ENCODE measurements around the gene LRTM2. TPM values are rescaled to one million over a fixed set of nuclear protein-coding genes. Genes with fewer than 3 reads are reported as not detected.

The LRTM2 gene
- total RNA-seq, 1 donor from 2014 or later, result not detected

DNA sequence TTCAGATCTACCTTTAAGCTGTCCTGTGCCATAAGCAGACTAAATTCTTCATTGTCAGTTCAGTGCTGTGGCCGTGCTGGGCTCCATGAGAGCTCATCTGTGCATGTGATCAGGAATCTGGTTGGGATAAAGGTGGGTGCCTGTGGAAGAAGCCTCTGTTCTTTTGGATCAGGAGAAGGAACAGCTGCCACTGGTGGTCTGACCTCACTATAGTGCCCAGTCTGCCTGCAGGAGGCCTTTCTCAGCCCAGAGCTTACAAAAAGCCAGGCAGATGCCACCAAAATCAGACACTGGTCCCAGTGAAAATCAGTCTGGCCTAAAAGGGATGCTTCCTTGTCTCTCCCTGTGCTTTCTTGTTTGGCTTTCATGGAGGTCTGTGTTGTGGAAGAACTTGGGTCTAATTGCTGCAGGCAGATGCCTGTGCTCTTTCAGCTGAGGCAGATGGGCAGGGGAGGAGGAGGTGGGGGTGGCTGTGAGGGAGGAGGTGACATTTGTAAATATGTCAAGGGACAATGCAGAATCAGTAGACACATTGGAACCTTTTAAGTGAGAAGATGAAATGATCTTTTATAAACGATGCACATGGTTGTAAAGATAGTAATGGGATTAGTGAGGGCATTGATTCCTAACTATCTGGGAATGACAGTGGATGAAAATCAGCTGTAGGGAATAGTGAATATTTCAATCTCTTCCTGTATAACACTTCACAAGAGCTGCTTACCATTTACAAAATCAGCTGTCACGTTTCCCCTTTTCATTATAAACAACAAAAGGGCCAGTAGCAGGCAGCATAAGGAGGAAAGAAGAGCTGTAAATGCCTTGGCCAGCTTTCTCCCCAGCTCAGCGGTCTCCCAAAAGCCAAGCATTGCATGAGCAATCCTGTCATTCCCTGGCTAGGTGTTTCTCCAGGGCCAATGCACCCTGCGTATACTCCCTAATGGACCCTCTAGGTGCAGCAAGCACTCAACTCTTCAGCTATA is 53.5 kb downstream of the LRTM2 start:
- intact Hi-C loops (cut with micrococcal nuclease), result no loop called here
- DNase-seq (no peak), ATAC-seq (no peak)

DNA sequence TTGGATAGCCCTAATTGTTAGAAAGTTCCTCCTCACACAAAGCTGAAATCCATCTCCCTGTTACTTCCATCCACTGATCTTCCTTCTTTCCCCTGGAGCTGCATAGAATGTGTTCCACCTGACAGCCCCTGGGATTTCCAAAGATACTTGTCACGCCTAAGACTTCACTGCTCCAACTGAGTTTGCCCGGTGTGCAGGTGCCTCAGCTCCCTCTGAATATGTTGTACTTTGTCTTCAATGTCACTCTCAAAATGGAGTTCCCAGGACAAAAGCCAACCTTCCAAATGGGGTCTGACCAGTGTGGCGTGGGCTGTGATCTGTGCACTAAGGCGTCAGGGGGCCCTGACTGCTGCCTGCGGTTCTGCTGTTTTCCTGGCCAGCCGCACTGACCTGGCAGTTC is 55.2 kb downstream of the LRTM2 start:
- intact Hi-C loops (cut with micrococcal nuclease), result no loop called here
- ATAC-seq, result no peak
- DNase-seq, result no peak

DNA sequence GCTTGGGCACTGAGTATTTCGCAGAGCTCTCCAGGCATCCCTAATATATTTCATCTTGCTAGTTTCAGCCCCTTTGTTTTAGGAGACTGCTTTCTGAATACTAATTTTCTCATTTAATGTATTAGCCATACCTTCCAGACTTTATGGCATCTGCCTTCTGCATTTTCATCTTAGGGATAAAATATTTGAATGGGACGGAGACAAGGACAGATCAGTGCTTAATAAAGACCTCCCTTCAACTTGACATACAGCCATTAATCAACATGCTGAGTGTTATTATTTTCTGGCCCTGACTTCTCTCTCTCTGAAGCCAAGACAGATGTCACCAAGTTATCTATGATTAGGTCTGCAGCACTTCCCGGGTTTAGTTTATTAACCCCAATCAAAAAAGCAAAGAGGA is 55.7 kb downstream of the LRTM2 start:
- no peak for ATAC-seq
- no peak for DNase-seq
- intact Hi-C loops (cut with micrococcal nuclease), result no loop called here

DNA sequence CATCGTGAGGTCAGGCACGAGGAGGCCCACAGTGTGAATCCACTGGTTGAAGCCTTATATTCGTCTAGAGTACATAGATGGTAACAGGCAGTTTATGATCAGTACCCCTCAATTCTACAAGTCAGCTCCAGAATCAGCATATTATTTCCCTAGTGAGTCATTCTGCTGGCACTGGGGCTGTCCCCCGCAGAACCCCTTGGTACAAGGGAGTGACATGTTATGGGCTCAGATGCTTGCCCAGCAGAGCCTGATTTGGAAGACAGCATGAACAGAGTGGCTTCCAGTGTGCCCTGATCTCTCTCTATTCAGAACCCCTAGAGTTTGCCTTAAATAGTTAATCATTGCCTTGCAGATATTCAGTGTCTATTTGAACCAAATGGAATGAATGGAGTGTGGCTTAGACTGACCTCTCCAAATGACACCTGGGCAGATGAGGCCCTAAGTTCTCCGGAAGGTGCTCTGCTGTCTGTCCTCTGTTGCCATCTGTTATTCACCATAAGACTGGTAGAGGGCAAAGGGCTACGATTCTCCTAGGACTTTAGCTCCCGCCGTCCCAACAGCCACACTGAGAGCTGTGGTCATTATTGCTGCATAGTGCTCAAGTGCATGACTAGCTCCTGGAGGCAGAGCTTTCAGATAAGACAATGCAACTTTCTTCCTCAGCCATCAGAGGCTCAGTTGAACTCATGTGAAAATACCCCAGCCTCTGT is 57.0 kb downstream of the LRTM2 start:
- ATAC-seq (no peak), DNase-seq (no peak)
- intact Hi-C loops (cut with micrococcal nuclease), result no loop called here

DNA sequence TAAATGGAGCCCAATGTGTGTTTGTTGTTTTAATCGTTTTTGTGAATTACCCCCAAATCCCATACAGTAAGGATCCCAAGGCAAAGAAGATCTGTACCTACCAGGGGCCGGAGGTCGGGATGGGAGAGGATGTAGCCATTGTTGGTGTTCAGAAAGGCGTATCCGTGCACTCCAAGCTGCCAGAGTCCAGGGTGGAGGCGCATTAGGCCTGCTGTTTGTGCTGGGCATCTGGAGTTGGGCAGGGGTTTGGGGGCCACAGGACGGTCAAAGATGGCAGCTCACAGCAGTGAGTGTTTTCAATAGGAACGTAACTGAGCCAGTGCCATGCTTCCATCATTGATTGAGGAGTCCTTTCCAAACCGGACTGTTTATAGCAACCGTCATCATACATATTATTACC is 57.8 kb downstream of the LRTM2 start:
- no peak for DNase-seq
- no peak for ATAC-seq
- intact Hi-C loops (cut with micrococcal nuclease), result no loop called here

DNA sequence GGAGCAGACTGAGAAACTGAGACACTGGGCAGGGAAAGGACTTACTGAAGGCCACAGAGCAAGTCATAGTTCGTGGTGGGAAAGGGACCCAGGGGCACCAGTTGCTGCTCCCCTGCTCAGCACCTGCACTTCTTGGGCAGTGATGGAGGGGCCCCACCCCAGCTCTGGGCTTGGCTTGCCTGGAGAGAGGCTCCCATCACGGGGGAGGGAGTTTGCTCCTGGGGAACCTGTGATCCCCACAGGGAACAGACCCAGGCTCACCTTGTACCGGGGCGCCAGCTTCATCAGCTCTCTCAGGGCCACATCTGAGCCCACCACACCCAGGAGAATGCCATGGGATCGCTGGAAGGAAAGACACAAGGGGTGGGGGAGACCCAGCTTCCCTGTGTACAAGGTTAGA is 58.3 kb downstream of the LRTM2 start:
- intact Hi-C loops (cut with micrococcal nuclease), result no loop called here
- no peak for ATAC-seq

DNA sequence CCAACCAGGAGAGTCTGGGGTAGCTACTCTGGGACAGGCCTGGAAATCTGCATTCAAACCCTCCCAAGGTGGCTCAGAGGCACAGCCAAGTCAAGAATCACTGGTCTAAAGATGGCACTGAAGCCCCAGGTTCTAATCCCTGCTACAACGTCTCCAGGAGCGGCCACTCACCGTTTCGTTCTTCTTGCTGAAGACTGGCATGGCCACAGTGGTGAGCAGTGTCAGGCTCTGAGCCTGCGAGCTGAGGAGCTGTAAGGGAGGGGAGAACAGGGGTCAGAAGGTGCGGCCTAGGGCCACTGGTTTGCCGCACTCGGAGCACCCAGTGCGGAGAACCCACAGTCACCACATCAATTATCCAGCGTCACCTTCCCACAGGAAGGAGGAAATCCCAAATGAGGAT is 59.3 kb downstream of the LRTM2 start:
- ATAC-seq, result no peak
- DNase-seq, result no peak
- intact Hi-C loops (cut with micrococcal nuclease), result no loop called here

More for the DNA sequence above, 58.3 kb downstream of the LRTM2 start:
- DNase-seq, result no peak

DNA sequence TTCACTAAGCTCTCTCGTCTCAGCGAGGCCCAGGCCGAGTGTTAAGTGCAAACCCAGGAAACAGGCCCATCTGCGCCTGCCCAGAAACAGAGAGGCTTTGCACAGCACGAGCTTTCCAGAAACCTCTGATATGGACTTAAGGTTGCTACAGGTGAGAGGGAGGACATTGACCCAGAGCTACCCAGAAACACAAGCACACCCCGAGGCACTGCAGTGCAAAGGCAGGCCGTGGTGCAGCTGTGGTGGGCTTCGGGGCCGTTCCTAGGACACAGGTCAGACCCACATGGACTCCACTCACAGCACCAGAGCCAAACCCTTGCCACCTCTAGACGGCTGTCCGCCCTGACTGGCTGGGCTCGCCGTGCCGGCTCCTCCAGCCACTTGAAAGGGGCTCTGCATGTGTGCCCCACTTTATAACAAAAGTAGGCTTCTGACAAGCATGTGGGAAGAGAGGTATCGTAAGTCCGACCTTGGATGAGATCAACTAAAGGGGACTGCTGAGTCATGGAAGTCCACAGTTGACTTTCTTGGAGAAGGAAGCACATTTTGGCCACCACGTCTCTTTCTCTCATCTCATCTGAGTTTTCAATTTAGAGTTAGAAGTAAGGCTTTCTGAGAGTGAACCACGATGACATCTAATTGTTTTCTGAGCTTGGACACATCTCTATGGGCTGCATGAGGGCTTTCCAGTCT is 59.9 kb downstream of the LRTM2 start:
- DNase-seq, result no peak
- no peak for ATAC-seq
- intact Hi-C loops (cut with micrococcal nuclease), result no loop called here

DNA sequence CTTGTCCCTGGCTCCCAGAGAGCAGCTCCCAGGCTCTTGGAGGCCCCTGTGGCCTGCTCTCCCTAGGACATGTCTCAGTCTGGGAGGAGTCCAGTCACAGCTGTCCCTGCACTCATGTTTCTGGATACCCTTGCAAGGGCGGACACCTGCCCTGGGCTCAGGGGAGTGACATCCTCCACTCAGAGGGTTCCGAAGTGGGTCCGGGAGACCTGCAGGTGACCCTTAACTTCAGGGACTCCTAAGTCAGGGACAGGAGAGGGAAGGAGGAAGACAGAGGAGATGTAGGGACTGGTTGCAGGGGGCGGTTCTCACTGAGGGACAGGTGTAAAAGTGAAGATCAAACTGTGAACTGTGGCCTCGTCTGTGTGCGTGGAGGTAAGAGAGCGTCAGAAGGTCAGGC is 60.5 kb downstream of the LRTM2 start:
- intact Hi-C loops (cut with micrococcal nuclease), result no loop called here
- no peak for ATAC-seq
- no peak for DNase-seq

DNA sequence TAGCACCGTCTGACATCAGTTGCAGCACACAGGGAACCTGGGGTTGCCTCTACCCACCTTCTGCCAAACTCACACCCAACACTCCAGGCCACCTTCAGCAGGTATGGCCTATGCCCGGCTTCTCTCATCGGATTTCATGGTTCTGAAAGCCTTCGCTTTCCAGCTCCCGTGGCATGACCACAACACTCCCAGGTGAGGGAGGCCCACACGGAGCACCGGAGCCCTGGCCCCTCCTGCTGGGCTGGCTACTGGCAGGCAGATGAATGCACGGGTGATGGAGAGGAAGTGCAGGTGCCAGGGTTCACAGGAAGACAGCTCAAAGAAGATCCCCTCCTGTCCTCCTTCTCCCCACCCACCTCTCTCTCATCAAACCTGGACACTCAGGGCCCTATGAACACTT is 60.9 kb downstream of the LRTM2 start:
- intact Hi-C loops (cut with micrococcal nuclease), result no loop called here
- DNase-seq (no peak), ATAC-seq (no peak)

DNA sequence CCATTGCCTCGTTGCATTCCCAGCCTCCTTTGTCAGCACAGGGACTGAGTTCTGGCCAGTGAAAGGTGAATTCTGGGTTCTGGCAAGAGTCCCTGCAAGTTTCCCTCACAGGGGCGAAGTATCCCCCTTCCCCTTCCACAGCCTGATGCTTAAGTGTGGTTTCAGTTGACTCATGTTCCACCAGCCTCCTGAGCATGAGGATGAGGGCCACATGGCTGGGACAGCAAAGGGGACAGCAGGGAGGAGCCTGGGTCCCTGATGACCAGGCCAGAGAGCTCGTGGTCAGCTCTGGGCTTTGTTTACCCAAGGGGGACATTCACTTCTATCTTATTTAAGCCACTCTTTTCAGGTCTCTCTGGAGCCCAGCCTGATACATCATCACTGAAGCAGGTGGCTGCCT is 61.6 kb downstream of the LRTM2 start:
- ATAC-seq, result no peak
- no peak for DNase-seq
- intact Hi-C loops (cut with micrococcal nuclease), result no loop called here

DNA sequence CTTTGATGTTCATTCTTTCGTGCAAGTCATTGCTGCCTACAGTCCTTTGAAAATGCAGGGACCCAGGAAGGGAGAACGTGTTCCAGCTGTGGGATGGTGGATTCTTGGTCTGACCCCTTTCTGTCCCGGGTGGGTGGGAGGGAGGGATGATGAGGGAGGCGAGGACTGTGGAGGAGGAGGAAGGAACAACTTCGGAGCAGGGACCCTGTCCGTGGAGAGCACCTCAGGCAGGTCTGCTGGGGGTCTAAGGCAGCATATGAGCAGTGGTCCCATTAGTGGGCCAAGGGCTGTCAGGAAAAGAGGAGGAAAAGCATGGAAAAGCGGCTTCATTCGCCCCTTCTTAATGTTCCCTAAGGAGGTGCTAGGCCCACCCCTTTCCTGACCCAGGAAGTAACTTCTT is 62.0 kb downstream of the LRTM2 start:
- intact Hi-C loops (cut with micrococcal nuclease), result no loop called here
- ATAC-seq (no peak), DNase-seq (no peak)

DNA sequence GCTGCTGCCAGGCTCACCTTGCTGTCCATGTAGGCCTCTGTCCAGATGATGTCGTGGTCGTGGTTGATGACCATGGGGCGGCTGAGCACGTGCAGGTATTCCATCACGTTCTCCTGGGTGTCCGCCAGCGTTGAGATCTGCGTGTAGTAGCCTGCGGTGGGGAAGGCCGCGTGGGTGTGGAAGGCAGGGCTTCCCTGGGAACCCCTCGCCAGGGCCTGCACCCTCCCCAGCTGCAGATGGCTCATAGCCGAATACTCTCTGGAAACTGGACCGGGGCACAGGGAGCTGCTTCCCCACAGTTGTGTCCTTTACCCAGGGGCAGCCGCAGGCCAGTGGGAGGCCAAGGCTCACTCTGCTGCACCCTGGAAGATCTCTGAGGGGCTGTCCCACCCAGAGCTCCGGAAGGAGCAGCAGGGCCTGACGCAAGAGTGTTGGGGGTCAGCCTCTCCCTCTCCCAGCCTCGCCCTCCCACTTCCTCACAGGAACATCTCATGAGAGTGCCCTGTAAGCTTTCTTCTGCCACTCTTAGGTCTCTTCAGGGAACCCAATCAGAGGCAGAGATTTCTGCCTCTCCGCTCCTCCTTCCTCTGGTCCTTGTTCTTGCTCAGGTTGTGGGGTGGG is 62.6 kb downstream of the LRTM2 start:
- no peak for ATAC-seq
- intact Hi-C loops (cut with micrococcal nuclease), result no loop called here
- DNase-seq, result no peak

DNA sequence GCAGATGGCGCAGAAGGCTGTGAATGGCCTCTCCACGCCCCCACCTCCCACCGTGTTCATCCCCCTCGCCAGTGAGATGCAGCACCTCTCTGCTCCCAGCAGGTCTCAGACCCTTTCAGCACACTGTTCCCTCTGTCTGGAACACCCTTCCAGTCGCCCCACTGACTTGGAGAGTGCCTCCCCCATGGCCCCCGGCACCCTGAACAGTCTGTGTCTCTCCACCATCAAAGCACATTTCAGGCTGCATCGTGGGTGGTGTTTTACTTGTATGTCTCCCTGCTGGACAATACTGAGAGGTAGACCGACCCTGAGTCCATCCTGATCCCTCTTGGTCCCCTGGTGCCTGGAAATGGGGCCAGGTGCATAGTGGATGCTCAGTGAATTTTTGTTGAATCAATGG is 63.1 kb downstream of the LRTM2 start:
- intact Hi-C loops (cut with micrococcal nuclease), result no loop called here
- DNase-seq (no peak), ATAC-seq (no peak)

DNA sequence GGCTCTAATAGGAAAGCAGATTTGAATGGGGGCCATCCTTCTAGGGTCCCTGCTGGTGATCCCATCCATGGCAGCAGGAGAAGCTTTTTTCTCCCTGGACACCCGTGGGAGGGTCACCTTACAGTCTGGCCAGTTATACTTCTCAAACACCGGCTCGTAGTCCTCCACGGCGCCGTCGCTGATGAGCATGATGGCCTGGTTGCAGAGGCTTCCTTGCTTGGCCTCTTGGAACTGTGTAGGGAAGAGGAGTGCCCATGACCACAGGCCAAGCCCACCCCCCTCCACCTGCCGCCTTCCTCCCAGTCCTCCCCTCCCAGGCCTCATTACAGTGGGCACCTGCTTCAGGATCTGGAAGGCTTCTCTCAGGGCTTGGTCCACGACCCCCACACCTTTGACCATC is 64.3 kb downstream of the LRTM2 start:
- ATAC-seq, result no peak
- intact Hi-C loops (cut with micrococcal nuclease), result no loop called here
- DNase-seq, result no peak

DNA sequence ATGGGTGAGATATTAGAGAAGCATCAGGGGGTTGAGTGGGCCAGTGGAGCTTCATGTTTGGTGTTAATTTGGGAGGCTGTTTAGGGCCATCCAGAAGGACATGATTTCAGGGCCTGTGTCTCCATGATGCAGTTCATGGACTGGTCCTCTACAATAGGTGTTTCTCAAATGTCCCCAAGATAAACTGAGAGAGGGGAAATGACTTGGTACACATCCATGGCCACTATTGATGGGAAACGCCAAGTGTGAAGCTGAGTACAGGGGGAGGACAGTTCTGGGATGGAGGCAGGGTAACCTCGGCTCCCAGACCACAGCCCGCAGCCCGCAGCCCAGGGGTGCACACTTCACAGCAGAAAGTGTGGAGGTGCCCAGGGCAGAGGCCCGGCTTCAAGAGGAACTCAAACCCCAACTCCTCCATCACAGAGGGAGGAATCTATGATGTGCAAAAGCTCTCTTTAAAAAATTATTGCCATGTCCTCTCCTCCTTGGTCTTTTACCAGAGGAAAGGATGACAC is 64.8 kb downstream of the LRTM2 start:
- ATAC-seq, result no peak
- no peak for DNase-seq
- intact Hi-C loops (cut with micrococcal nuclease), result no loop called here

DNA sequence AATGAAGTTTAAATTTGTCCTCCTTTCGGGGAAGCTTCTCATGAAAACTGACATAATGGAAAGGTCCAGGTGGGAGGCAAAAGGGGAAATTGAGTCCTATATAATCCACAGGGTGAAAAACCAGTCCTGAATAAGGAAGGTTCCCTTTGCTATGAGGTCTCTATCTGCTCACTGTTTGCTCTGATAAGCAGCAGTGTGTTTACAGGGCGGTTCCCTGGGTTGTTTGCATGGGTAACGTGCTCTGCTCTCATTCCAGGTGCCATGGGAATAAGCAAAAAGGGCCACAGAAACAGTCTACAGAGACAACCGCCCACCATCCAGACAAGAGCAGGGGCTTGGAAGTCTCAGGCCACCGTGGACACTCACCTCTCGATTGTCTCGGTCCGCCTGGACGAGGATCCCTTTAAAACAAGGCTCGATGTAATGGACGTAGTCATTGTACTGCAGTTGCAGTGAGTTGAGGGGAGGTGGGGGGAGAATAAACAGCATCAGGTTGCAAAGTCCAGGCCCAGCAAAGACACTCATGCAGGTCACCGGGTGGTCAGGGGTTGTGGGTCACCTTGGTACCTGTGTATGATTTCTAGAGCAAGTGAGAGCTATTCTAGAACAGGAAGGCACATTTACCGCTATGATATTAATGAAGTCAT is 65.4 kb downstream of the LRTM2 start:
- intact Hi-C loops (cut with micrococcal nuclease), result no loop called here
- ATAC-seq (no peak), DNase-seq (no peak)

Measured in left ventricle myocardium superior (tissue), 1 donor.